H1 (cell line): ENCODE measurements around the gene SELENOS. TPM values are rescaled to one million over a fixed set of nuclear protein-coding genes. Genes with fewer than 3 reads are reported as not detected.

Experiments
- BRCA1 ChIP-seq: IDR thresholded peaks from 2 replicates; pipeline ENCODE4 v1.6.1; 2012; ENCODE audit warnings: low read depth, low read length, improper control_type of control experiment
- FOSL1 ChIP-seq: IDR thresholded peaks from 2 replicates; pipeline ENCODE4 v1.6.1; 2011; ENCODE audit warnings: mild to moderate bottlenecking, low read depth, low read length, moderate library complexity; ENCODE audit not compliant: insufficient read depth
- RAD21 ChIP-seq, 2 experiments: IDR thresholded peaks in 1 of 2; conservative IDR thresholded peaks in 1 of 2; 2 replicates each; pipeline ENCODE4 v1.6.1; 2011; ENCODE audit warnings: low read depth in 2 of 2, low read length in 2 of 2, improper control_type of control experiment in 1 of 2, inconsistent platforms in 1 of 2, mild to moderate bottlenecking in 1 of 2, moderate library complexity in 1 of 2
- polyA plus RNA-seq, 7 experiments: library from polyadenylated mRNA; depleted of rRNA in 3 of 7; stranded (reverse) in 5 of 7; unstranded in 2 of 7; fragments of >200 nt in 5 of 7; fragments of 200-250 nt in 2 of 7; gene quantifications; 1 replicate in 5 of 7; 2 replicates in 1 of 7; 4 replicates in 1 of 7; pipeline versions ENCODE4 v1.2.1 to v1.2.3, GENCODE V29; 2011 to 2013; ENCODE audit warnings: missing spikeins in 2 of 7, mixed read lengths in 2 of 7
- total RNA-seq: library from RNA; stranded (reverse); fragmentation: NEBNext Ultra II Directional; extraction: Animal tissue kit (Norgen Biotek cat#: 25700); gene quantifications from 2 replicates; pipeline ENCODE4 v1.2.1, GENCODE V29; 2021

The SELENOS gene
- total and polyA plus RNA-seq, 2 of the 8 experiments (the other 6 are each of a cell fraction or from before 2014, with no cell fraction given) = 45.1 to 46.0 TPM

DNA sequence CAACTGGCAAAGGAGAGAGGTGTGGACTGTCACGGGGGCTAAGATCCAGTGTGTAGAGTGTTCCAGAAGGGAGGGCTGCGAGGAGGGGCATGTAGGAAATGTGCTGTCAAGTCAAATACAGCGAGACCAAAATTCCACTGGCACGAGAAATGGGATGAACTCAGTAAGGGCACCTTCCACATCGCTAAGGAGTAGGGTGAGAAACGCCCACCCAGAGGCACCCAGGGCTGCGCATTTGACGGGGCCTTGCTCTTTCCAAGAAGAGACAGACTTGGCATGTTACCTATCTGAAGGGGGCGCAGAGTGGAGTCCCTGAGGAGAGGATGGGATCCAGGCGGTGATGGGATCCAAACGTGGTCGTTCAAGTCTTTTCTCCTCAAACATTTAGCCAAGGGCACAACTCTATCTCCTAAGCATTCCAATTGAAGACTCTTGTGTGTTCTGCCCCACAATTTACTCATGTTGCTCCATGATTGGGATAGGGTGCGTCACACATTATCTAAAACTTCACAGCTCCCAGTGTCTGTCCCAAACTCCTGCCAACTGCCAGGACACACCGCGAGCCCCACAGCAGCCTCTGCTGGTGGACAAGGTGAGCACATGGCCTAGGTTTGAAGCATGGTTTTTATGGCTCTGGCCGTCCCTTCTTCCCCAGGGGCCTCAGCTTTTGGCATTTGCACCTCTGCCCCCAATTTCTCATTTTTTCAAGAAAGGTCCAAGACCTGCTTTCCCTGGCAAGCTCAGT, 7.6 kb downstream of the SELENOS start (continued):
- TF ChIP-seq RAD21 (IDR thresholded peaks at IDR 0.05 in 1 of 2, conservative IDR thresholded peaks at IDR 0.05 in 1 of 2; ENCODE audit: low read depth in 2 of 2, low read length in 2 of 2) (peak; percentile 51 to 68), FOSL1 (no peak), BRCA1 (no peak)
- TF ChIP-seq, all 59 proteins: peak for 5
